ENCODE data around the gene NUDT22. TPM values are rescaled to one million over a fixed set of nuclear protein-coding genes. Genes with fewer than 3 reads are reported as not detected.

Gene NUDT22
- total and polyA plus RNA-seq, 2 of the 8 experiments (the other 6 are each of a cell fraction or from before 2014, with no cell fraction given), result 43.4 to 69.0 TPM

DNA sequence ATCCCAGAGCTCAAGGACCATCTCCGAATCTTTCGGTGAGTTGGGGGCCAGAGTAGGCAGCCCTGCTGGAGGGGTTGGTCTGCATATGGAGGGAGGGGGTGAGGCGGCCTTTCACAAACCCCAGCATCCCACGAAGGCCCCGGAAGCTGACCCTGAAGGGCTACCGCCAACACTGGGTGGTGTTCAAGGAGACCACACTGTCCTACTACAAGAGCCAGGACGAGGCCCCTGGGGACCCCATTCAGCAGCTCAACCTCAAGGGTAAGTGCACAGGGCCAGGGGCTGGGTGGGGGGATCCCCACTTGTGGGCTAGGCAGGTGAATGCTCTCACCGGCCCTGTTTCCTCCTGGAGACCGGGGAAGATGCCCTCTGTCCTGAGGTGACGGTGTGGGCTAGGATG, 6.3 kb upstream of the NUDT22 start:
- Histone ChIP-seq H2AFZ (ENCODE audit: low read length) (no peak overlapping the region), H3K36me3 (ENCODE audit: control insufficient read depth in 2 of 4, insufficient read depth in 4 of 4, low read length in 3 of 4) (peaks cover 0 to 9% (median 5%) of the 10 kb centered on the region in 4 experiments; a peak in 5 of 8 replicates), H3K79me1 (ENCODE audit: low read depth, low read length) (no peaks in the 10 kb centered on the region), H2BK120ac (replicated peaks; ENCODE audit: low read depth, low read length) (no peak overlapping the region), H3K56ac (replicated peaks; ENCODE audit: insufficient read length, low read depth, low read length) (no peak overlapping the region), H3K9ac (replicated peaks in 1 of 4; ENCODE audit: extremely low read depth in 1 of 4, low read depth in 3 of 4, low read length in 3 of 4) (no peak overlapping the region), H2BK5ac (ENCODE audit: low read depth, low read length) (no peak overlapping the region), H3K14ac (ENCODE audit: insufficient read length) (no peak overlapping the region), H3K79me2 (ENCODE audit: control insufficient read depth in 1 of 2, insufficient read depth in 2 of 2, low read length in 2 of 2) (no peaks in the 10 kb centered on the region), H2AK5ac (ENCODE audit: low read depth, low read length) (no peak overlapping the region), H3K9me3 (ENCODE audit: insufficient read depth in 2 of 2, low read depth in 1 of 2, low read length in 1 of 2) (no peaks in the 10 kb centered on the region), H2BK15ac (ENCODE audit: low read length) (no peak overlapping the region), H2BK12ac (ENCODE audit: low read depth, low read length) (no peak overlapping the region), H4K20me1 (replicated peaks in 1 of 2; ENCODE audit: control insufficient read depth in 1 of 2, insufficient read depth in 2 of 2, low read length in 2 of 2) (peaks cover 2 to 13% of the 10 kb centered on the region in 2 experiments), H4K5ac (ENCODE audit: insufficient read length, low read depth, low read length) (no peak overlapping the region), H3K4ac (replicated peaks; ENCODE audit: insufficient read length, low read depth, low read length) (no peak overlapping the region), H4K8ac (ENCODE audit: extremely low read depth, insufficient read depth, low read length) (no peak overlapping the region), H3K23me2 (ENCODE audit: low read depth, low read length) (no peaks in the 10 kb centered on the region), H3K4me3 (ENCODE audit: extremely low read depth in 1 of 4, insufficient read depth in 2 of 4, low read depth in 3 of 4, low read length in 4 of 4) (no peak overlapping the region), H4K91ac (replicated peaks; ENCODE audit: insufficient read length, low read length) (no peak overlapping the region), H3K4me1 (replicated peaks in 1 of 4; ENCODE audit: control insufficient read depth in 3 of 4, insufficient read depth in 4 of 4, low read length in 3 of 4) (no peaks in the 10 kb centered on the region; a peak in 1 of 7 replicates), H2BK20ac (ENCODE audit: low read length) (no peak overlapping the region), H3K18ac (ENCODE audit: extremely low read depth, low read length) (no peak overlapping the region), H3K4me2 (ENCODE audit: insufficient read depth in 1 of 2, low read depth in 2 of 2, low read length in 2 of 2) (no peak overlapping the region), H3K27ac (ENCODE audit: low read depth, low read length) (no peak overlapping the region), H3K27me3 (replicated peaks in 1 of 4; ENCODE audit: control insufficient read depth in 3 of 4, extremely low read depth in 1 of 4, insufficient read depth in 3 of 4, low read length in 3 of 4) (no peaks in the 10 kb centered on the region), H3K23ac (ENCODE audit: insufficient read length) (no peak overlapping the region)
- DNase-seq (ENCODE audit: low read depth in 1 of 2, low spot score in 2 of 2), result no peak
- FAIRE-seq, result no peak
- 96% methylated on average over 10 of the region's 10 CpGs; no CpG with 5 or more reads in 1 of the 2 experiments for WGBS, 2 experiments (ENCODE audit: extremely low coverage in 1 of 2, insufficient coverage in 1 of 2, insufficient read length in 1 of 2, insufficient replicate concordance in 2 of 2, low coverage in 1 of 2, low lambda C conversion rate in 2 of 2, missing lambda C conversion rate in 1 of 2)
- CTCF ChIA-PET (ENCODE audit: partially characterized antibody), result interaction anchor here (1.1 to 2.8 kb wide), 6 partner anchors 9 to 56 kb away, joined by 3 to 19 read pairs (median 4); partner anchors contain the start of genes FERMT3 and PLCB3
- POLR2A ChIA-PET (ENCODE audit: partially characterized antibody), result interaction anchor here (1.0 to 14.1 kb wide), 9 partner anchors 11 to 50 kb away, joined by 3 to 253 read pairs (median 4); partner anchors contain the start of genes FERMT3, PLCB3, STIP1 and VEGFB
- no peak for TF ChIP-seq SIN3A (conservative IDR thresholded peaks at IDR 0.05 in 1 of 2, IDR thresholded peaks at IDR 0.05 in 1 of 2; ENCODE audit: low read depth in 1 of 2, low read length in 2 of 2)
- TF ChIP-seq TBP (IDR thresholded peaks at IDR 0.05; ENCODE audit: low read depth, low read length), result no peak
- no peak for TF ChIP-seq TEAD4 (IDR thresholded peaks at IDR 0.05; ENCODE audit: low read depth, low read length)

All from H1 (cell line).